HG02588 (cell line): ENCODE data around the gene ADSS1.

Experiments
- ATAC-seq: cut with Tn5 transposase; IDR thresholded peaks from one replicate; pipeline ENCODE4 v1.9.1; 2021; ENCODE audit warnings: mild to moderate bottlenecking, moderate library complexity; ENCODE audit not compliant: unreplicated experiment

Gene ADSS1

GRCh38 chr14:104697892-104698583, 26.0 kb upstream of the ADSS1 start:
- no peak for ATAC-seq

DNA sequence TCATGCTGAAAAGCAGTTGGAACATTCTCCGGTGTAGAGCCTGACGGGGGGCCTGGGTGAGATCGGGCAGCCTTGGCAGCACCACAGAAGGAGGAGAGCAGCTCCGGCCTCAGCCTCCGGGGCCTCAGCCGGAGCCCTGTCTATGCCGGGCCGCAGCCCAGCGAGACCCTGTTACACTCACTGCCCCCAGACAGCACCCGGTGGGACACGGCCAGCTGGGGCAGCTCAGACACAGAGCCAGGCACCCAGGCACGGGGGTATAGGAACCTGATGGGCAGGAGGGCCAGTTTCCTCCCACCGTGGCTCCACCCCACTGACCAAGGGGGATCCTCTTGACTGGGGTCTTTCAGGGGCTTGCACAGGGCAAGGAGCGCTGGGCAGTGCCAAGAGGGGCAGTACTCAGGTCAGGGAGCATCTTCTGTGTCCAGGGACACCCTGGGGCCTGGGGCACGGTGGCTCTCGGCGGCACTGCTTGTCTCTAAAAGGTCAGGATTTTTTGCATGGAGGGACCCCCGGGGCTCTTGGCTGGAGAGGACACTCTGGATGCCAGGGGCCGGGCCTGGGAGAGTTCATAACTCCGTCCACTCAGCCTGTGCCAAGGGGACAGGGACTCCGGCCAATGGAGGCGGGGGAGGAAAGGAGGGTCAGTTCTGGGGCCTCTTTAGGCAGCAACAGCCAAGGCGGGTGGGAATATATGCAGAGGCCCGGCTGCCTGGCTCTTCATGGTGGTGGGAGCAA, 25.2 kb upstream of the ADSS1 start:
- no peak for ATAC-seq

DNA sequence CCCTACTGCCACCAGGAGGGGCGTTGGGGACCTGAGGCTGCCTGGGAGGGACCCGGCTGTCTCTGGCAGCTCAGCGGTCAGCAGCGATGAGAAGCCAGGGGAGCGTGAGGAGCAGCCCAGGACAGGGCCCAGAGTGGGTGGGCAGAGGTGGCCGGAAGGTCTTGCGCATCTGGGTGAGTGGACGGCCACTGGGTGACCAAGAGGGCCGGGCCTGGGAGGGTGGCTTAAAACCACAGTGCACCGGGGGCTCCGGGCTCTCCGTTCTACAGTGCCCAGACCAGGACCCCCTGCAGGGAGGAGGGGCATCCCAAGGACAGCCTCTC, 24.6 kb upstream of the ADSS1 start:
- ATAC-seq = no peak

DNA sequence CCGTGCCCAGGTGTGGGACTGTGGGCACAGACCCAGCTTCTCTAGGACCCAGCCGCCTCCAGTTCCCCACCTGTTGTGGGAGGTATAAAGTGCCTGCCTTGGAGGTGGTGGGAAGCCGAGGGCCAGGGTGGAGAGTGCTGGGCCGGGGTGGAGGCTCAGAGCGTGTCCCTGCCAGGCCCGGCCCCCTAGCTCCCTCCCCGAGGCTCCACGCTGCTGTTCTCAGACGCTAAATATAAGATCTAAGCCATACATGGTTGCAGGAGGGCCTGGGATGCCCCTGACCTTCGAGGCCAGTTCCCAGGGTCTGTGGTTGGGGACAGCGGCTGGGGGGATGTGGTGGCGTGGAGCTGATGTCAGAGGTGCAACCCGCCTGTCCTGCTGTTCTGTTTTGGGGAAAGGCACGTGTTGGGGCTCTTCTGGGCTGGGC, 23.8 kb upstream of the ADSS1 start:
- no peak for ATAC-seq

- ATAC-seq = no peak
Observed at GRCh38 chr14:104700747-104701217, 23.2 kb upstream of the ADSS1 start.

DNA sequence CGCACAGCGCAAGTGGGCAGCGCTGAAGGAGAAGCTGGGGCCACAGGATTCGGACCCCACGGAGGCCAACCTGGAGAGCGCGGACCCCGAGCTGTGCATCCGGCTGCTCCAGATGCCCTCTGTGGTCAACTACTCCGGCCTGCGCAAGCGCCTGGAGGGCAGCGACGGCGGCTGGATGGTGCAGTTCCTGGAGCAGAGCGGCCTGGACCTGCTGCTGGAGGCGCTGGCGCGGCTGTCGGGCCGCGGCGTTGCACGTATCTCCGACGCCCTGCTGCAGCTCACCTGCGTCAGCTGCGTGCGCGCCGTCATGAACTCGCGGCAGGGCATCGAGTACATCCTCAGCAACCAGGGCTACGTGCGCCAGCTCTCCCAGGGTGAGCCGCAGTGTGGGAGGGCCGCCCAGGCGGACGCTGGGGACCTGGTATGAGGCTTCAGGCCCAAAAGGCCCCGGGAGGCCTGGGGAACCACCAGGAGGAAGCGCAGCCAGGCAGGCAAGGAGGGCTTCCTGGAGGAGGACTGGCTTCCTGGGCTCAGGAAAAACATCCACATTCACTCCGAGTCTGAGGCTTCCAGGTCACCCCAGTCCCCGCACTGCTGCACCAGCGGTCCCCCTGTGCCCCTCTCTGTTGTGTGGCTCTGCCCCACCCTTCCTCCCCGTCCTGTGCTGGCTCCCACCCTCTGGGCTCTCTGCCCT, 22.5 kb upstream of the ADSS1 start:
- no peak for ATAC-seq

DNA sequence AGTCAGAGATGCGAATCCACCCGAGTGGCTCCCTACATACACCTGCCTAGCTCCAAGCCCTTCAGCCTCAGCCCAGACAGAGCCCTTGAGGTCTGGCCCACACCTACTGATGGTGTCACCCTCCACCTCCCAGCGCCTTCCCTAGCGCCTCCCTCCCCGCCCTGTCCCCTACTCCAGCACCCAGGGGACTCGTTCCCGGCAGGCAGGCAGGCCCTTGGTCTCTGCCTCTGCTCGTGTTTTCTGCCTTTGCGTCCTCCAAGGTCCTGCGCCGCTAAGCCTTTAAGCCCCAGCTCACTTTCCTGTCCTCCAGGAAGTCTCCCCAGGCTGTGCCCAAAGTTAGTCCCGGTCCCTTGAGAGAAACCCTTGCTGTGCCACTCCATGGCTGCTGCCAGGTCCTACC, 21.9 kb upstream of the ADSS1 start:
- ATAC-seq = no peak

DNA sequence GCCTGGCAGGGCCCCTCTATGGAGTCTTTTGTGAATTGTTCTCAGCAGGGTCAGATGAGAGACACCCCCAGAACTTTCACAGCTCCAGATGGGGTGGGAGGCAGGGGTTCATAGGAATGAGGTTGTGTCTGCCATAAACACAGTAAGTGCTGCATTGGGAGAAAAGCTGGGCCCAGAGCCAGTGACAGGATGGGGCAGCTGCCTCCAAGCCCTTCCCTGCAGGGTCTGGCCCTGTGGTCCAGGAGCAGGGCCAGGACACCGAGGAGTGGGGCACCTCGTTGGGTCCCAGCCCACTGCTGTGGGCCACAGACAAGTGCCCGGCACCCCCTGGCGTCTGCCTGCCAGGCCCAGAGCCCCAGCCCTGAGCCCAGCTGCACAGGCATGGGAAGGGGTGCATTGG, 21.4 kb upstream of the ADSS1 start:
- no peak for ATAC-seq

GRCh38 chr14:104703269-104703668, 20.8 kb upstream of the ADSS1 start:
- no peak for ATAC-seq

DNA sequence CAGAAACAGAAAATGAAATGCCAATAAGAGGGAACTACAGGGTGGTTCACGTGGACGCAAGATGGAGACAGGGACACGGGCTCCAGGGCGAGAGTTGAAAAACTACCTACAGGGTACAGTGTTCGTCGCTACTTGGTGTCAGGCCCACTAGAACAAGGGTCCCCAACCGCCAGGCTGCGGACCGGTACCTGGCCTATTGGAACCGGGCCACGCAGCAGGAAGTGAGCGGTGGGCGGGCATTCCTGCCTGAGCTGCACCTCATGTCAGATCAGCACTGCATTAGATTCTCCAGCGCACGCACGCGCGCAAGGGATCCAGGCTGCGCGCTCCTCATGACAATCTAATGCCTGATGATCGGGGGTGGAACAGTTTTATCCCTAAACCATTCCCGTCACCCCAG, 19.8 kb upstream of the ADSS1 start:
- ATAC-seq = no peak

DNA sequence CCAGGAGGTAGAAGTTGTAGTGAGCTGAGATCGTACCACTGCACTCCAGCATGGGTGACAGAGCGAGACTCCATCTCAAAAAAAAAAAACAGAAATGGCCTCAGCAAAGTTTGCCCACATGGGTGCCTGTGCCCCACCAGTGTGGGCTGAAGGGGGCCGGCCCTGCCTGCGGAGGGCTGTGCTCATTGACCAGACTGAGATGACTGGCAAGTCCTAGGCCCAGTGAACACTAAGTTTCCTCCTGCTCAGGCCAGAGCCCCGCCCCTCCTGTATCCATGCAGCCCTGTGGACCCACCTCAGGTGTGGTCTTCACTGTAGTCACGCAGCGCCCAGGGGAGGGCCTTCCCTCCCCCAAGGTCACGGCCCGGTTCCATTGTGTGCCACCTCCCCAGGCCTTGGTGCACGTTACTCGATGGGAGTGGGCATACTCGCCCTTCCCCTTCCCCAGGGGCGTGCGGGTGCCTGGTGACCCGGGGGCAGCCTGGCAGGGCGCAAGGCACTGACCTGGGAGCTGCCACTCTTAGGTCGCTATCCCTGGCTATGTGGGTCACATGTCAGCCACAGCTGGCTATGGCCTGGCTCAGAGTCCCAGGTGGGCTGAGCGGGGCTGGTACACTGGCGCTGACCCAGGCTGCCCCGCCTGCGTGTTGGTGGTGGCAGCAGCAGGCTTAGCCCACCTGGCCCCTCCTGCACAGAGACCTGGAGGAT, 18.5 kb upstream of the ADSS1 start:
- ATAC-seq = no peak

DNA sequence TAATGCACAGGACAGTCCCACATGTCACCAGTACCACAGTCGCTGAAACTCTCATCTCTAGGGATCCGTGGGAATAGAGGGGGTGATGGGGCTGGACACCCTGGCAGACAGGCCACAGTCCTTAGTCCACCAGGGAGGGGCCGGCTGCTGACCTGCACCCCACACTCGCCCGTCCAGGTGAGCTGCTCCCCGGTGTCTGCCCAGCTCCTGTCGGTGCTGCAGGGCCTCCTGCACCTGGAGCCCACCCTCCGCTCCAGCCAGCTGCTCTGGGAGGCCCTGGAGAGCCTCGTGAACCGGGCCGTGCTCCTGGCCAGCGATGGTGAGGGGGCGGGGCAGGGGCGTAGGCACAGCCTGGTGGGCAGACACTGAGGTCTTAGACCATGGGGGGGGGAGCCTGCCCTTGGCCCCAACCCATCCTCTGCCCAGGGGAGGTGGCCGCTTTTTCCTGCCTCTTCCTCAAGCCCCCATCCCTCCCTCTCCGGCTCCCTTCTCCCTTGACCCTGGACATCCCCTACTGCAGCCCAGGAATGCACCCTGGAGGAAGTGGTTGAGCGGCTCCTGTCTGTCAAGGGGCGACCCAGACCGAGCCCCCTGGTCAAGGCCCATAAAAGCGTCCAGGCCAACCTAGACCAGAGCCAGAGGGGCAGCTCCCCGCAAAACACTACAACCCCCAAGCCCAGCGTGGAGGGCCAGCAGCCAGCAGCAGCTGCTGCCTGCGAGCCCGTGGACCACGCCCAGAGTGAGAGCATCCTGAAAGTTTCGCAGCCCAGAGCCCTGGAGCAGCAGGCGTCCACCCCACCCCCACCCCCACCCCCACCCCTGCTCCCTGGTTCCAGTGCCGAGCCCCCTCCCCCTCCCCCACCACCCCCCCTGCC, 17.1 kb upstream of the ADSS1 start:
- ATAC-seq = no peak

DNA sequence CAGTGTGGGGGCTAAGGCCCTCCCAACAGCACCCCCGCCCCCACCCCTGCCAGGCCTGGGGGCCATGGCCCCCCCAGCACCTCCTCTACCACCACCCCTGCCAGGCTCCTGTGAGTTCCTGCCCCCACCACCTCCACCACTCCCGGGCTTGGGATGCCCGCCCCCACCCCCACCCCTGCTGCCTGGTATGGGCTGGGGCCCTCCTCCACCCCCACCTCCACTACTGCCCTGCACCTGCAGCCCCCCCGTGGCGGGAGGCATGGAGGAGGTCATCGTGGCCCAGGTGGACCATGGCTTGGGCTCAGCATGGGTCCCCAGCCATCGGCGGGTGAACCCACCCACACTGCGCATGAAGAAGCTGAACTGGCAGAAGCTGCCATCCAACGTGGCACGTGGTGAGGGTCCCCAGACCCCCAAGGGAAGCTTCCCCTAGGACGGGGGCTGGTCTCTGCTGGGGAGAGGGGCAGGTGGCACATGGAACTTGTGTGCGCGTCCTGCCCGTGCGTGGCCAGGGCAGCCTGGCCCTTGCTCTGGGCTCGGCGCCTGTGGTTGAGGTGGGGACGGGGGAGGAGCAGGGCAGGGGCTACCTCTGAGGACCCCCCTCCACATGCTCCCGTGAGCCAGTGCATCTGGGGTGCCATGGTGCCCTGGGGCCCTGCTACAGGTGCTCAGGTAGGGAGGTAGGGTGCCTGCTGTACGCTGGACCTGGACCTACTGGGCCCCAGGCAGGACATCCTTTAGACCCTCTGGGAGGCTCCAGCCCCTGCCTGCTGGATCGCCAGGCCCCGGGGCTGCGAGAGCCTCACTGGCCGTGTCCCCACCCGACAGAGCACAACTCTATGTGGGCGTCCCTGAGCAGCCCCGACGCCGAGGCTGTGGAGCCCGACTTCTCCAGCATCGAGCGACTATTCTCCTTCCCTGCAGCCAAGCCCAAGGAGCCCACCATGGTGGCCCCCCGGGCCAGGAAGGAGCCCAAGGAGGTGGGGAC, 16.1 kb upstream of the ADSS1 start:
- no peak for ATAC-seq

DNA sequence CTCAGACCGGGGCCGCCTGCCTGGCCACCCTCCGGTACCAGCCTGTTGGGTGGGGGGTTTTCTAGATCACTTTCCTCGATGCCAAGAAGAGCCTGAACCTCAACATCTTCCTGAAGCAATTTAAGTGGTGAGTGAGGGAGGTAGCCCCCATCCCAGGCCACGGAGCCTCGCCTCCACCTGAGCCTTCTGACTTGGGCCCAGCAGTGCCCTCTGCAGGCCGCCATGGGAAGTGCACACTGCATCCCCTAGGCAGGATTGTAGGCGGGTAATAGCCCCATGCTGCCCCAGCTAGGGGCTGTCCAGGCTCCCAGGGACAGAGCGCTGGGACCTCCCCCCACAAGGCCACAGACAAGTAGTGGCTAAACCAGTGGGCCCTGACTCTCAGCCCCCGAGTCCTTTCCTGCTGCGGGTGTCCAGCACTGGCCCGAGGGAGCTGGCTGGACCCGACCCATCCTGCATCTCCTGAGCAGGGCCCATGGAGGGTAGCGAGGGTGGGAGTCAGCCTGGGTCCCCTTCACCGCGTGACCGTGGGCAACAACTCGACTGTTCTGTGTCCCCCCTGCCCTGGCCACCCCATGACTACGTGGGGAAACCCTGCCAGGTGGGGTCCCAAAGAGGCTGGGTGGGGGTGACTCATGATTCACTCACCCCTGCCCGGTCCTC, 15.3 kb upstream of the ADSS1 start:
- ATAC-seq = no peak

GRCh38 chr14:104709387-104710039, 14.5 kb upstream of the ADSS1 start:
- no peak for ATAC-seq

- no peak for ATAC-seq
Observed at GRCh38 chr14:104710071-104710735, 13.8 kb upstream of the ADSS1 start.

DNA sequence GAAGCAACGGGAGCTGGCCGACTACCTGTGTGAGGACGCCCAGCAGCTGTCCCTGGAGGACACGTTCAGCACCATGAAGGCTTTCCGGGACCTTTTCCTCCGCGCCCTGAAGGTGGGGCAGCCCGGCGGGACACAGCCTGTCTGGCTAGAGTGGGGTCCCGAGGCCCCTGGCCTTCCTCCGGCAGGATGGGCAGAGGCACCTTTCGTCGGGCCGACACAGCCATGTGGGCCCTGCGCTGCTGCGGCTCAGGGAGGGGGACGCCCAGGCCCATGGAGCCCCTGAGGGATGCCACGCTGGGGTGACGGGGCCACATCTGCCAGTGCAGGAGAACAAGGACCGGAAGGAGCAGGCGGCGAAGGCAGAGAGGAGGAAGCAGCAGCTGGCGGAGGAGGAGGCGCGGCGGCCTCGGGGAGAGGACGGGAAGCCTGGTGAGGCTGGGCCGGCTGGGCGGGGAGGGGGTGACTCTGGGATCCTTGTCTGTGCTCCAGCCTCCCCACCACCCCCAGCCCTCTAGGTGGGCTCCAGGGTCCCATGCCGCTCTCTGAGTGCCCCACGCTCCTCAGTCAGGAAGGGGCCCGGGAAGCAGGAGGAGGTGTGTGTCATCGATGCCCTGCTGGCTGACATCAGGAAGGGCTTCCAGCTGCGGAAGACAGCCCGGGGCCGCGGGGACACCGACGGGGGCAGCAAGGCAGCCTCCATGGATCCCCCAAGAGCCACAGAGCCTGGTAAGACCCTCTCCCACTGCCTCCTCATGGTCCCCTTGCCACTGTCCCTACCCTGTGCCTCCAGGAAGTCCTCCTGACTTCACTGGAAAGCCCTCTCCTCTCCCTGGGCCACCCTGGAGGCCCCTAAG, 10.9 kb upstream of the ADSS1 start:
- ATAC-seq = no peak
